ENCODE results near the gene ENPEP. TPM values are rescaled to one million over a fixed set of nuclear protein-coding genes. Genes with fewer than 3 reads are reported as not detected.

ENPEP gene
- total and polyA plus RNA-seq, 8 donors, result 0.19 to 11.9 (median 0.45) TPM; not detected in 1

GRCh38 chr4:110520886-110521285 lies 44.9 kb downstream of the ENPEP start:
- Histone ChIP-seq H3K4me3 (no peak overlapping the region), H3K4me1 (peaks cover 0 to 3% (median 0%) of the 10 kb centered on the region in 4 donors), H3K27ac (no peak overlapping the region), H3K9me3 (no peaks in the 10 kb centered on the region), H3K36me3 (no peaks in the 10 kb centered on the region), H3K27me3 (peaks cover 0 to 21% (median 0%) of the 10 kb centered on the region in 3 donors)
- WGBS, 5 donors, result 81 to 93% (median 81%) methylated on average over 2 of the region's 2 CpGs
- no peak for TF ChIP-seq CTCF (IDR thresholded peaks at IDR 0.05)
- TF ChIP-seq POLR2A (IDR thresholded peaks at IDR 0.05), result no peak
- no peak for TF ChIP-seq POLR2AphosphoS5 (IDR thresholded peaks at IDR 0.05)
- TF ChIP-seq EP300 (IDR thresholded peaks at IDR 0.05), result no peak
- DNase-seq, result no peak
- intact Hi-C loops (cut with DNase I; ENCODE audit: low total_unique reads), result no loop called here

GRCh38 chr4:110526589-110526988 lies 50.6 kb downstream of the ENPEP start:
- Histone ChIP-seq H3K36me3 (no peaks in the 10 kb centered on the region), H3K27ac (no peak overlapping the region), H3K4me3 (no peak overlapping the region), H3K9me3 (no peaks in the 10 kb centered on the region), H3K4me1 (no peaks in the 10 kb centered on the region), H3K27me3 (peaks cover 0 to 7% (median 0%) of the 10 kb centered on the region in 3 donors)
- no peak for TF ChIP-seq CTCF (IDR thresholded peaks at IDR 0.05)
- TF ChIP-seq POLR2AphosphoS5 (IDR thresholded peaks at IDR 0.05), result no peak
- no peak for TF ChIP-seq EP300 (IDR thresholded peaks at IDR 0.05)
- TF ChIP-seq POLR2A (IDR thresholded peaks at IDR 0.05), result no peak
- no peak for DNase-seq
- intact Hi-C loops (cut with DNase I; ENCODE audit: low total_unique reads), result no loop called here
- WGBS, 5 donors, result 79 to 86% (median 79%) methylated on average over 3 of the region's 3 CpGs

- intact Hi-C loops (cut with DNase I; ENCODE audit: low total_unique reads), result no loop called here
- whole genome bisulfite sequencing, 5 donors, result 61 to 83% (median 71%) methylated on average over 4 of the region's 4 CpGs
- Histone ChIP-seq H3K4me3 (no peak overlapping the region), H3K36me3 (no peaks in the 10 kb centered on the region), H3K27me3 (peaks cover 0 to under 1% (median 0%) of the 10 kb centered on the region in 3 donors), H3K4me1 (no peaks in the 10 kb centered on the region), H3K27ac (no peak overlapping the region), H3K9me3 (no peaks in the 10 kb centered on the region)
- no peak for DNase-seq
- no peak for TF ChIP-seq POLR2A (IDR thresholded peaks at IDR 0.05)
- TF ChIP-seq EP300 (IDR thresholded peaks at IDR 0.05), result no peak
- no peak for TF ChIP-seq POLR2AphosphoS5 (IDR thresholded peaks at IDR 0.05)
- TF ChIP-seq CTCF (IDR thresholded peaks at IDR 0.05), result no peak
Measured at GRCh38 chr4:110527156-110527555, 51.2 kb downstream of the ENPEP start.

GRCh38 chr4:110532901-110533589 lies 57.1 kb downstream of the ENPEP start:
- Histone ChIP-seq H3K4me1 (peaks cover 0 to 8% (median 2%) of the 10 kb centered on the region in 4 donors), H3K27me3 (peaks cover 0 to 5% (median 0%) of the 10 kb centered on the region in 3 donors), H3K4me3 (no peak overlapping the region), H3K27ac (no peak overlapping the region), H3K36me3 (no peaks in the 10 kb centered on the region), H3K9me3 (peaks cover 0 to 11% (median 8%) of the 10 kb centered on the region in 4 donors)
- TF ChIP-seq EP300 (IDR thresholded peaks at IDR 0.05) (no peak), POLR2AphosphoS5 (IDR thresholded peaks at IDR 0.05) (no peak), POLR2A (IDR thresholded peaks at IDR 0.05) (no peak), CTCF (IDR thresholded peaks at IDR 0.05) (no peak)
- 50 to 69% (median 63%) methylated on average over 4 of the region's 4 CpGs for WGBS, 5 donors
- DNase-seq, result no peak
- intact Hi-C loops (cut with DNase I; ENCODE audit: low total_unique reads), result no loop called here

Data from stomach (tissue), 9 donors.